Measurements from ENCODE around the gene PITX2.
"Not testable (repeated sequence)": the region's sequence is repeated elsewhere in the genome, so short reads cannot be mapped to it uniquely, and the experiment has no call there.

Gene PITX2

GRCh38 chr4:110611968-110612447 lies 10.9 kb downstream of the PITX2 start:
- no peak for DNase-seq (ENCODE audit: low spot score)

GRCh38 chr4:110610940-110611831 lies 11.7 kb downstream of the PITX2 start:
- no peak for DNase-seq (ENCODE audit: low spot score)

- no peak for DNase-seq (ENCODE audit: low spot score)
Observed at GRCh38 chr4:110610620-110610939, 12.3 kb downstream of the PITX2 start.

- no peak for DNase-seq (ENCODE audit: low spot score)
Observed at GRCh38 chr4:110609044-110609750, 13.7 kb downstream of the PITX2 start.

- DNase-seq (ENCODE audit: low spot score) = no peak
Observed at GRCh38 chr4:110605077-110605476, 17.8 kb downstream of the PITX2 start.

GRCh38 chr4:110602061-110602460 lies 20.8 kb downstream of the PITX2 start:
- DNase-seq (ENCODE audit: low spot score) = no peak

- no peak for DNase-seq (ENCODE audit: low spot score)
Observed at GRCh38 chr4:110597582-110597981, 25.3 kb downstream of the PITX2 start.

GRCh38 chr4:110596431-110596830 lies 26.4 kb downstream of the PITX2 start:
- no peak for DNase-seq (ENCODE audit: low spot score)

- DNase-seq (ENCODE audit: low spot score) = no peak
Observed at GRCh38 chr4:110595583-110595982, 27.3 kb downstream of the PITX2 start.

- DNase-seq (ENCODE audit: low spot score) = no peak
Observed at GRCh38 chr4:110589297-110589696, 33.6 kb downstream of the PITX2 start.

- DNase-seq (ENCODE audit: low spot score) = no peak
Observed at GRCh38 chr4:110587666-110588285, 35.1 kb downstream of the PITX2 start.

GRCh38 chr4:110586131-110586850 lies 36.6 kb downstream of the PITX2 start:
- DNase-seq (ENCODE audit: low spot score) = peak; percentile 8

GRCh38 chr4:110576696-110577095 lies 46.2 kb downstream of the PITX2 start:
- not testable (repeated sequence) for DNase-seq (ENCODE audit: low spot score)
